Measurements from ENCODE around the gene PRKCB.

Gene PRKCB

DNA sequence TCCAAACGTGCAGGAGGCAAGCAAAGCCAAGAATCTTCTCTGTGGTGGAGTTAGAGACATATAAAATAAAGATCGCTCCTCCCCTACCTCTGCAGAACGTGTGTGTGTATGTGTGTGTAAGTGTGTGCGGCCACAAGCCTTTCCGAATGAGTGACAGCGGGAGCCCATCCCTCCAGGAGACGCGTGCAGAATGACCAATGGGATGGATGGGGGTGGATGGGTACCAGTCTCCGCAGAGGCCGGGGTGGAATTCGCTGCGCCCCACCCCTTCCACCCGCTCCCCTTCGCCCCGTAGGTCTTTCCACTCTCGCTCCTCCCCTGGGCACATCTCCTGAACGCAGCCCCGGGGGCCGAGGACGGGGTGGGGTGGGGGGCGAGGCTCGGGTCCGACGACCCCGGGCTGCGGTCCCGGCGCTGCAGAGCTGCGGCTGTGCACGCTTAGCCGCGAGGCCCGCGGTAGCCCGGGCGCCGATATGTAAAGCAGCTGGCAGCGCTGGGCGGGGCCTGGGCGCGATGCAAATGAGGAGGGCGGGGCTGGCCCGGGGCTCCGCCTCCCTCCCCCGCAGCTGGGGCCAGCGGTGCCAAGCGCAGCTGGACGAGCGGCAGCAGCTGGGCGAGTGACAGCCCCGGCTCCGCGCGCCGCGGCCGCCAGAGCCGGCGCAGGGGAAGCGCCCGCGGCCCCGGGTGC is at the start of gene PRKCB:
TSS of gene PRKCB (plus strand) at position 594 of the 688 bp plus-strand sequence.
- no peak for DNase-seq

GRCh38 chr16:23786964-23787561 is 48.7 kb upstream of the PRKCB start:
- DNase-seq, result no peak

DNA sequence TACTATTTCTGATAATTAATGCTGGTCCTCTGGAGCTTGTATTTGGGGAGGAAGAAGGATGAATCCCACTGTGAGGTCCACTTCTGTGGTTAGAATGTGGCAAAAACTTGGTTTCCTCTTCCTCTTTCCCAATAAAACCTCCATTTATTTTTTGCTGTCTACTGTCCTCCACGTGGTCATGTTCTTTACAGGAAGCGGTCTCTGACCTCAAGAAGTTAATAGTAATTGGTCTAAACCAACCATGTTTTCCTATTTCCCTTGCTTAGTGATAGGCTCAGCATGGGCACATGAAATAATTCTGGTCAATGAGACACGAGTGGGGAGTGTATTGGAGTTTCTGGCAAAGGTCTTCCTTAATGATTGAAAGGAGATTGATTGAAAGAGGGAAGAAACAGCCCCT is 47.1 kb upstream of the PRKCB start:
- no peak for DNase-seq

DNA sequence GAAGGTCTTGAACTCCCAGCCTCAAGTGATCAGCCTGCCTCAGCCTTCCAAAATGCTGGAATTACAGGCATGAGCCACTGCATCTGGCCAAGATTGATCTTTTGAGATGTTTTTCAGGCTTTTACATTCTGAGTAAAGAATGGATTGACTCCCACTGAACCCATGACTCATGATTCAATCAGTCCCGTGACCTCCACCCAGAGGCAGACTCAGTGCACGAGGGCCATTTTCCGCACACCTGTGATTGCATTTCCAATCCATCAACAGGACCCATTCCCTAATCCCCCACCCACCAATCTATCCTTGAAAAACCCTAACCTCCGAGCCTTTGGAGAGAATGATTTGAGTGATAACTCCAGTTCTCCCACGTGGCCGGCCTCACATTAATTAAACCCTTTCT is 40.4 kb upstream of the PRKCB start:
- no peak for DNase-seq

- no peak for DNase-seq
Observed at GRCh38 chr16:23796941-23797340, 38.8 kb upstream of the PRKCB start.

DNA sequence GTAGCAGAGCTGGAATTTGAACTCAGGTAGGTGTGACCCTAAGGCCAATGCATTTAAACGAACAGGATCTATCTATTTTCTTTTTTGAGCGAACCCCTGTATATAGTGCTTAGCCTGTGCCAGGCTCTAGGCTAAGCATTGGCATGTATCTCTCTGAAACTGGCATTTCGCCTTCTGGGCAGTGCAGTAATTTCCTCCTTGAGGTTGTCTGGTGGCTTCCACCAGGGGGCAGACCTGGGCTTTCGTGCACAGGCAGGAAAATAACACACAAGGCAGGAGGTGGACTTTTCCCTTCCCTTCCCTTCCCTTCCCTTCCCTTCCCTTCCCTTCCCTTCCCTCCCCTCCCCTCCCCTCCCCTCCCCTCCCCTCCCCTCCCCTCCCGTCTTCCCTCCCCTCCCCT is 34.4 kb upstream of the PRKCB start:
- DNase-seq, result no peak

DNA sequence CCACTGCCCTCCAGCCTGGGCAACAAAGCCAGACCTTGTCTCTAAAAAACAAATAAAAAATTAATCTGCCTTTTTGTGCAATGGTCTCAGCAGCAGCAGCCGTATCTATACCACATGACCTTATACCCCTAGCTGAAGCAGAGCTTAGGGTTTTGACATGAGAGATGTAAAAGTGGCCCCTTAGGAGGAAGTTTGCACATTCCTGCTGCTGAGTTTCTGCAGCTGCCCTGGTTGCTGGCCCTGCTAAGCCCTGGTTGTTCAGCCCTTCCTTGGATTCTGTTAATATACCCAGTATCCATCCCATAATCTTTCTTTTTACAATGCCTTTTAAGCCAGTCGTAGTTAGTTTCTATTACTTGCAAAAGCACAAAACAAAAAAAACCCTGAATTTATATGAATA is 33.0 kb upstream of the PRKCB start:
- DNase-seq, result no peak

- DNase-seq, result no peak
Observed at GRCh38 chr16:23803591-23804123, 32.1 kb upstream of the PRKCB start.

DNA sequence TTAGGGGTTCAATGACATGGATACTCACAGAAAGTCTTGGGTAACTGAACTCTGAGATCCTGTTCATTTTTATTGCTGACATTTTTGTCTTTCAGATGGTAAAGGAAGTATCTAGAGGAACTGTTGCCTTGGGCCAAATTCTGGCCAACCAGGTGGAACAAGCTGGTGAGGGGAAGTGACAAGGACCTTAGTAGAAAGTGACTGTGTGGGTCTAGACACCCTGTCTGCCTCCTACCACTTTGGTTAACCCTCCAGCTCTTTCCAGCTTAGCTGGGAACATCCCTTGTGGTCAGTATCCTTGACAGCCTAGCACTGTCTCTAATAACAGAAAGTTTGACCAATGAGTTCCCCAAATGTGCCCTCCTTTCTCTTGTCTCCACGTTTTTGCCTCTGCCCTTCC is 28.8 kb upstream of the PRKCB start:
- no peak for DNase-seq

DNA sequence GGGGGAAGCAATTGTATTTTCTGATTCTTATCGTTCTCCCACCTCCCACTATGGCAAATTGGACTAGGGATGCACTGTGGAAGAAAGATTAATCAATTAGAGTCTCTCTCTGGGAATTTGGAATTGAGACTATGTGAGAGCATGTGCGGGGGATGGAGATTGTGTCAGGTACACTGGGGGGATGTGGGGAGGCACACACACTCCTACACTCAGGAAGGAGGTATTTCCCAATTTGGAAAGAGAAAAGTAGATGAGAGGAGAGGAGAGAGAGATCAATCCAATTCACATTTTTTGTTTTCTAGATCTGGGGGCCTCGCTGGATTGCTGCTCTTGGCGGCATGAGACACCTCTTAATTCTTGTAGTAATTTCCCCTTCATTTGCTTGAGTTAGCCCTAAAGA is 14.3 kb upstream of the PRKCB start:
- no peak for DNase-seq

- DNase-seq, result no peak
Observed at GRCh38 chr16:23821875-23822688, 13.7 kb upstream of the PRKCB start.

GRCh38 chr16:23823475-23824384 is 12.1 kb upstream of the PRKCB start:
- no peak for DNase-seq

DNA sequence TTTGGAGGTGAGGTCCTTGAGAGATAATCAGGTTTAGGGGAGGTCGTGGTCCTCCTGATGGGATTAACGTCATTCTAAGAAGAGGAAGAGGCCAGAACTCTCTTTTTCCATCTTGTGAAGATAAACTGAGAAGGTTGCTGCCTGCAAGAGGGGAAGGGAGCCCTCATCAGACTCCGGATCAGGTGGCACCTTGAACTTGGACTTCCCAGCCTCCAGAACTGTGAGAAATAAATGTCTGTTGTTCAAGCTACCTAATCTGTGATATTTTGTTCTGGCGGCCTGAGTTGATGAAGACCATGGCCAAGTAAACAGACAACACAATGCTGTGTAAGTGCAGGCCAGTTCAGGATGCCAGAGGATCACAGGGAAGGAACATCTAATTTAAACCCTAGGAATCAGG is 10.9 kb upstream of the PRKCB start:
- no peak for DNase-seq

GRCh38 chr16:23826528-23827045 is 9.2 kb upstream of the PRKCB start:
- DNase-seq, result no peak

DNA sequence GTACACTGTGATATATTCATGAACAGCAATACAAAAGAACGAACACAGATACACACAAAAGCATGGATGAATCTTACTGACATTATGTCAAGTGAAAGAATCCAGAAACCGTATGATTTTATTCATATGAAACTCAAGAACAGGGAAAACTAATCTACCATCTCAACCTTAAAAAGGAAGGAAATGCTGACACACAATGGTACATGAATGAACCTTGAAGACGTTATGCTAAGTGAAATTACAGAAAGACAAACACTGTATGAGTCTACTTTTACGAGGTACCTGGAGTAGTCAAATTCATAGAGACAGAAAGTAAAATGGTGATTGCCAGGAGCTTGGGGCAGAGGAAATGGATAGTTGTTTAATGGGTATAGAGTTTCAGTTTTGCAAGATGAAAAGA is 8.7 kb upstream of the PRKCB start:
- no peak for DNase-seq

DNA sequence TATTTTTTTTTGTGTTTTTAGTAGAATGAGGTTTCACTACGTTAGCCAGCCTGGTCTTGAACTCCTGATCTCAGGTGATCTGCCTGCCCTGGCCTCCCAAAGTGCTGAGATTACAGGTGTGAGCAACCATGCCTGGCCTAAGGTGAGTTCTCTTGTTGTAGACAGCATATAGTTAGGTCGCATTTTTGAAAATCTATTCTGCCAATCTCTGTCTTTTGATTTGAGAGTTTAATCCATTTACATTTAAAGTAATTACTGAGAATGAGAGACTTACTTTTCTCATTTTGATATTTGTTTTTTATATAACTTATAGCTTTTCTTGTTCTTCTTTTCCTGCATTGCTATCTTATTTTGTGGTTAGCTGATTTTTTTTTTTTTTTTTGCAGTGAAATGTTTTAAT is 6.3 kb upstream of the PRKCB start:
- DNase-seq, result no peak

- no peak for DNase-seq
Observed at GRCh38 chr16:23830276-23830675, 5.5 kb upstream of the PRKCB start.

- DNase-seq, result no peak
Observed at GRCh38 chr16:23832882-23833281, 2.9 kb upstream of the PRKCB start.

DNA sequence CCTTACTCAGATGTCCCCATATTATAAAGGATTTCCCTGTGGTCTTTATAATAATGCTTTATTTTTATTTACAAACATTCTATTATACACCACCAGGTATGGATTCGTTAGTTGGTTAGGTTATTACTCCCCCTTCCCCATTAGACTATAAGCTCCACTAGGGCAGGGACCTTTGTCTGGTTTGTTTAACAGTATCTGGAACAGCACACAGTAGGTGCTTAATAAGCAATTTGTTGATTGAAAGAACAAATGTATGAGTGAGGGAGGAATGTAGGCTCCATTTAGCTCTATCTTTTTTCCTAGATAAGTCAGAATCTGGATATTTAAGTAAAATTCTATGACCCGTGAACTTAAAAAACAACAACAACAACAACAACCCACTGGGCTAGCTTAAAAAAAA is 2.3 kb upstream of the PRKCB start:
- no peak for DNase-seq

DNA sequence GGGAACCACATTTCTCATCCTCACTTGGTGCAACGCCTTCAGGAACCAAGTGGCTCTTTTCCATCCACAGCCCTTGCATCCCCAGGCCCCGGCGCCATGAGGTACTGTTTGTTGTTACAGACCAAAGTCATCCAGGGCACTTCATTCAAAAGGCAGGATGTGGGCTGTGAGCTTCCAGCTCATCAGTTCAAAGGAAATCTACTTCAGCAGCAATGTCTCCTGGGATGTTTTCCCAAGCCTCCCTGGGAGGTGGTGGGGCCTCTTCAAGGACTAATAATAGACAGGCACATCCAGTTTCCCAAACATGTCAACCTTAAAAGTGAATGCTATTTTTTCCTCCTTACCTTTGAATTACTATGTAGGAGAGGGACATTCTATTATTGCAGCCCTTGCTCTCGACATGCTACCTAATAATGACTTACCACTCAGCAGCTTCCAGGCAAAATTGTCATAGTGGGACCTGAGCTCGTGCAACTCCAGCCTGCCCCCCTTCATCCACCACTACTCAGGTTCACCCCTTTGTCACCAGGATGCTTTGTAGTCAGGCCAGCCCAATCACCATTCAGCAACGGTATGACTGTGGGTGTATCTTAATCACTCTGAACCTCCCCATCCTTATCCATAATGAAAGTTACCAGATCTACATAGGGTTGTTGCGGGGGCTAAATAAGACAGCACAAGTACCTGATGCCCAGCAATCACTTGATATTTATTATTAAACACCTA is 1.7 kb upstream of the PRKCB start:
- no peak for DNase-seq

GRCh38 chr16:23836078-23836403 is 258 bp downstream of the PRKCB start:
- DNase-seq, result no peak

All from NCI-H187 treated with DMSO at 0.1 percent for 48 hours (cell line).